GM13976 (cell line): Measurements from ENCODE around the gene FOXP1.

Source experiments
- DNase-seq: peaks from one replicate; pipeline ENCODE4 v3.0.0; 2012; ENCODE audit warnings: low spot score
- CTCF ChIP-seq: IDR thresholded peaks from 2 replicates; pipeline ENCODE4 v1.5.1; 2012; ENCODE audit warnings: borderline replicate concordance, mild to moderate bottlenecking; ENCODE audit not compliant: insufficient read depth; ENCODE audit errors: extremely low read depth, missing control alignments, control extremely low read depth
- in situ Hi-C: fragments of 300-500 bp; cut with MboI; formaldehyde crosslinking; loops from one replicate; pipeline ENCODE4 v1.12.0; 2022; ENCODE audit warnings: low sequenced_read_pairs, mixed read lengths, inconsistent platforms; ENCODE audit not compliant: unreplicated experiment

Gene FOXP1

GRCh38 chr3:71092665-71093064 lies 490.9 kb downstream of the FOXP1 start:
- no peak for TF ChIP-seq CTCF
- in situ Hi-C loops = no loop called here
- no peak for DNase-seq

- peak; percentile 35 for DNase-seq
- no peak for TF ChIP-seq CTCF
- in situ Hi-C loops = no loop called here
Measured at GRCh38 chr3:71090207-71090606, 493.3 kb downstream of the FOXP1 start.

- no peak for TF ChIP-seq CTCF
- in situ Hi-C loops = no loop called here
- DNase-seq = no peak
Measured at GRCh38 chr3:71089271-71089847, 494.2 kb downstream of the FOXP1 start.

- no peak for DNase-seq
- no peak for TF ChIP-seq CTCF
- in situ Hi-C loops = no loop called here
Measured at GRCh38 chr3:71088742-71089141, 494.8 kb downstream of the FOXP1 start.

GRCh38 chr3:71088019-71088708 lies 495.4 kb downstream of the FOXP1 start:
- in situ Hi-C loops = no loop called here
- DNase-seq = no peak
- TF ChIP-seq CTCF = no peak

GRCh38 chr3:71087143-71088018 lies 496.1 kb downstream of the FOXP1 start:
- in situ Hi-C loops = no loop called here
- DNase-seq = peak; percentile 63
- TF ChIP-seq CTCF = no peak
